ENCODE data around the gene SRF. TPM values are rescaled to one million over a fixed set of nuclear protein-coding genes. Genes with fewer than 3 reads are reported as not detected.

The SRF gene
- total RNA-seq, 2 experiments from 2014 or later: 27.8 to 28.2 TPM

GRCh38 chr6:43226192-43226851, 55.3 kb downstream of the SRF start:
- Mint-ChIP-seq H3K27me3 (ENCODE audit: low read depth) (no peaks in the 10 kb centered on the region), H3K4me1 (ENCODE audit: low read depth) (peaks cover 61% of the 10 kb centered on the region), H3K27ac (peak overlapping the region; percentile 98), H3K4me3 (no peak overlapping the region), H3K36me3 (ENCODE audit: low read depth) (peaks cover 37% of the 10 kb centered on the region), H3K9me3 (no peaks in the 10 kb centered on the region)
- CTCF ChIA-PET: interaction anchor here (0.7 to 1.9 kb wide), 3 partner anchors 172 to 281 kb away, joined by 3 to 5 read pairs (median 4); no protein-coding TSS in a partner anchor
- intact Hi-C loops (cut with micrococcal nuclease): no loop called here
- no peak for DNase-seq

GRCh38 chr6:43228951-43229802, 58.1 kb downstream of the SRF start, which contains the start of gene DNPH1:
TSS of gene DNPH1 (minus strand) at chr6:43229481. CDS start at chr6:43229456, 25 bp downstream.
- Mint-ChIP-seq H3K4me1 (ENCODE audit: low read depth) (peaks cover 41% of the 10 kb centered on the region), H3K27me3 (ENCODE audit: low read depth) (no peaks in the 10 kb centered on the region), H3K9me3 (no peaks in the 10 kb centered on the region), H3K27ac (peak within 1 kb of the TSS; percentile 89), H3K36me3 (ENCODE audit: low read depth) (peaks cover 28% of the 10 kb centered on the region), H3K4me3 (peak within 1 kb of the TSS; percentile 90)
- DNase-seq: peak; percentile 79
- CTCF ChIA-PET: interaction anchor here (0.5 to 3.8 kb wide), 22 partner anchors 9 to 295 kb away, joined by 3 to 15 read pairs (median 3); partner anchors contain the start of genes CRIP3, PPP2R5D and TTBK1
- intact Hi-C loops (cut with micrococcal nuclease): loop anchor here (1.0 kb wide), 1 partner anchor 18 kb away; no protein-coding TSS in a partner anchor

GRCh38 chr6:43229803-43230620, 58.9 kb downstream of the SRF start:
- no peak for DNase-seq
- intact Hi-C loops (cut with micrococcal nuclease): loop anchor here (1.0 kb wide), 1 partner anchor 17 kb away; no protein-coding TSS in a partner anchor
- Mint-ChIP-seq H3K4me3 (peak overlapping the region; percentile 84), H3K9me3 (no peaks in the 10 kb centered on the region), H3K36me3 (ENCODE audit: low read depth) (peaks cover 25% of the 10 kb centered on the region), H3K27me3 (ENCODE audit: low read depth) (no peaks in the 10 kb centered on the region), H3K4me1 (ENCODE audit: low read depth) (peaks cover 37% of the 10 kb centered on the region), H3K27ac (peak overlapping the region; percentile 89)
- CTCF ChIA-PET: interaction anchor here (0.6 to 3.8 kb wide), 17 partner anchors 8 to 282 kb away, joined by 3 to 15 read pairs (median 4); partner anchors contain the start of genes CRIP3 and TTBK1

- intact Hi-C loops (cut with micrococcal nuclease): no loop called here
- Mint-ChIP-seq H3K4me3 (no peak overlapping the region), H3K4me1 (ENCODE audit: low read depth) (peaks cover 27% of the 10 kb centered on the region), H3K9me3 (no peaks in the 10 kb centered on the region), H3K36me3 (ENCODE audit: low read depth) (peaks cover 17% of the 10 kb centered on the region), H3K27me3 (ENCODE audit: low read depth) (no peaks in the 10 kb centered on the region), H3K27ac (no peak overlapping the region)
- CTCF ChIA-PET: interaction anchor here (2.7 to 3.8 kb wide), 2 partner anchors 77 to 276 kb away, joined by 10 to 14 read pairs; partner anchors contain the start of gene CRIP3
- no peak for DNase-seq
These were observed 60.0 kb downstream of the SRF start for GRCh38 chr6:43231053-43231452.

Other genes starting within 250 kb of the SRF start
- 10 to 100 TPM; 37.6 to 41.0 TPM for gene CNPY3, start 241.8 kb upstream of the SRF start, total RNA-seq
- gene GNMT, start 210.5 kb upstream of the SRF start, total RNA-seq: not detected
- 10 to 100 TPM; 17.1 to 18.2 TPM for gene PEX6, start 192.1 kb upstream of the SRF start, total RNA-seq
- gene PPP2R5D, start 186.7 kb upstream of the SRF start, total RNA-seq: 10 to 100 TPM; 52.4 to 54.4 TPM
- 10 to 100 TPM; 80.6 to 85.1 TPM for gene MEA1, start 157.3 kb upstream of the SRF start, total RNA-seq
- gene KLHDC3, start 157.0 kb upstream of the SRF start, total RNA-seq: 10 to 100 TPM; 58.6 to 58.9 TPM
- 10 to 100 TPM; 31.0 to 32.7 TPM for gene RRP36, start 149.6 kb upstream of the SRF start, total RNA-seq
- 10 to 100 TPM; 21.9 to 22.1 TPM for gene CUL7, start 117.4 kb upstream of the SRF start, total RNA-seq
- 10 to 100 TPM; 87.7 to 95.1 TPM for gene MRPL2, start 111.8 kb upstream of the SRF start, total RNA-seq
- gene KLC4, start 111.6 kb upstream of the SRF start, total RNA-seq: 10 to 100 TPM; 12.0 to 12.3 TPM
- 1 to 10 TPM; 2.0 to 2.2 TPM for gene PTK7, start 95.0 kb upstream of the SRF start, total RNA-seq
- gene CUL9, start 10.9 kb downstream of the SRF start, total RNA-seq: 10 to 100 TPM; 43.1 to 49.3 TPM
- 10 to 100 TPM; 59.7 to 59.8 TPM for gene DNPH1, start 58.2 kb downstream of the SRF start, total RNA-seq
- under 1 TPM in 1 of 2 experiments, not detected in 1; 0.02 TPM for gene TTBK1, start 72.2 kb downstream of the SRF start, total RNA-seq
- not detected for gene SLC22A7, start 127.0 kb downstream of the SRF start, total RNA-seq
- gene CRIP3, start 137.6 kb downstream of the SRF start, total RNA-seq: 1 to 10 TPM; 2.9 to 3.1 TPM
- 1 to 10 TPM; 9.3 to 9.9 TPM for gene ZNF318, start 198.4 kb downstream of the SRF start, total RNA-seq